ENCODE results near the gene GPR108. TPM values are rescaled to one million over a fixed set of nuclear protein-coding genes. Genes with fewer than 3 reads are reported as not detected.

GPR108 gene
- total and polyA plus RNA-seq, 2 of the 13 experiments (the other 11 are each of a cell fraction or from before 2014, with no cell fraction given): 36.4 to 63.0 TPM

- TF ChIP-seq ZNF605 (CRISPR knock-in tag; IDR thresholded peaks at IDR 0.05): peak; percentile 24; the same call in 1 of the 2 replicates
- TF ChIP-seq ZKSCAN8 (CRISPR knock-in tag; IDR thresholded peaks at IDR 0.05; ENCODE audit: borderline replicate concordance): peak; percentile 28; the same call in 1 of the 2 replicates
- TF ChIP-seq ZNF331 (CRISPR knock-in tag; IDR thresholded peaks at IDR 0.05): peak; percentile 47
- 0 out of 2 replicates have a peak, but pooled peaks have one; percentile 40 for TF ChIP-seq ZNF430 (CRISPR knock-in tag; IDR thresholded peaks at IDR 0.05)
- TF ChIP-seq YEATS4 (CRISPR knock-in tag; IDR thresholded peaks at IDR 0.05; ENCODE audit: borderline replicate concordance): peak; percentile 48; the same call in 1 of the 2 replicates
- peak; percentile 41; the same call in 1 of the 2 replicates for TF ChIP-seq REPIN1 (CRISPR knock-in tag; IDR thresholded peaks at IDR 0.05; ENCODE audit: borderline replicate concordance, low read depth)
- TF ChIP-seq ZNF230 (CRISPR knock-in tag; IDR thresholded peaks at IDR 0.05): 0 out of 2 replicates have a peak, but pooled peaks have one; percentile 23
- TF ChIP-seq BORCS8-MEF2B (CRISPR knock-in tag; IDR thresholded peaks at IDR 0.05): 0 out of 2 replicates have a peak, but pooled peaks have one; percentile 23
- TF ChIP-seq CEBPB (IDR thresholded peaks at IDR 0.05; ENCODE audit: borderline replicate concordance, low read depth, low read length): peak; percentile 13; the same call in 1 of the 2 replicates
- peak; percentile 71 for TF ChIP-seq ZNF687 (CRISPR knock-in tag; IDR thresholded peaks at IDR 0.05)
- 0 out of 2 replicates have a peak, but pooled peaks have one; percentile 42 for TF ChIP-seq PITX1 (CRISPR knock-in tag; IDR thresholded peaks at IDR 0.05)
- TF ChIP-seq ZNF263 (CRISPR knock-in tag; IDR thresholded peaks at IDR 0.05): 0 out of 2 replicates have a peak, but pooled peaks have one; percentile 19
- TF ChIP-seq, protein P1, sequence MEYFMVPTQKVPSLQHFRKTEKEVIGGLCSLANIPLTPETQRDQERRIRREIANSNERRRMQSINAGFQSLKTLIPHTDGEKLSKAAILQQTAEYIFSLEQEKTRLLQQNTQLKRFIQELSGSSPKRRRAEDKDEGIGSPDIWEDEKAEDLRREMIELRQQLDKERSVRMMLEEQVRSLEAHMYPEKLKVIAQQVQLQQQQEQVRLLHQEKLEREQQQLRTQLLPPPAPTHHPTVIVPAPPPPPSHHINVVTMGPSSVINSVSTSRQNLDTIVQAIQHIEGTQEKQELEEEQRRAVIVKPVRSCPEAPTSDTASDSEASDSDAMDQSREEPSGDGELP (IDR thresholded peaks at IDR 0.05; ENCODE audit: borderline replicate concordance, low read depth): peak; percentile 81; the same call in 1 of the 2 replicates
- 0 out of 2 replicates have a peak, but pooled peaks have one; percentile 23 for TF ChIP-seq ZNF124 (CRISPR knock-in tag; IDR thresholded peaks at IDR 0.05)
- TF ChIP-seq ZKSCAN5 (CRISPR knock-in tag; IDR thresholded peaks at IDR 0.05): peak; percentile 74
- peak; percentile 35; the same call in 1 of the 2 replicates for TF ChIP-seq POLR2G (IDR thresholded peaks at IDR 0.05; ENCODE audit: low read depth, low read length)
- TF ChIP-seq ZNF563 (CRISPR knock-in tag; IDR thresholded peaks at IDR 0.05): 0 out of 2 replicates have a peak, but pooled peaks have one; percentile 64
- TF ChIP-seq SOX5 (CRISPR knock-in tag; IDR thresholded peaks at IDR 0.05; ENCODE audit: borderline replicate concordance): peak; percentile 32; the same call in 1 of the 2 replicates
- peak; percentile 21 to 49; a peak in 1 of 4 replicates for TF ChIP-seq POLR2A (IDR thresholded peaks at IDR 0.05; ENCODE audit: insufficient read depth in 1 of 2, low read depth in 2 of 2, low read length in 2 of 2)
- peak; percentile 20; the same call in 1 of the 2 replicates for TF ChIP-seq CEBPG (CRISPR knock-in tag; IDR thresholded peaks at IDR 0.05)
- peak; percentile 34; the same call in 1 of the 2 replicates for TF ChIP-seq PATZ1 (CRISPR knock-in tag; IDR thresholded peaks at IDR 0.05)
- no peak for TF ChIP-seq RELA (CRISPR knock-in tag; IDR thresholded peaks at IDR 0.05)
- peak; percentile 36; the same call in 1 of the 2 replicates for TF ChIP-seq GATAD1 (CRISPR knock-in tag; IDR thresholded peaks at IDR 0.05)
- peak; percentile 50 for TF ChIP-seq SMC3 (IDR thresholded peaks at IDR 0.05; ENCODE audit: low read length)
Measured at GRCh38 chr19:6736169-6736916, 1.0 kb downstream of the GPR108 start (continued).
